Measurements from ENCODE around the gene IER2.
"Not testable (repeated sequence)": the region's sequence is repeated elsewhere in the genome, so short reads cannot be mapped to it uniquely, and the experiment has no call there.

Gene IER2

DNA sequence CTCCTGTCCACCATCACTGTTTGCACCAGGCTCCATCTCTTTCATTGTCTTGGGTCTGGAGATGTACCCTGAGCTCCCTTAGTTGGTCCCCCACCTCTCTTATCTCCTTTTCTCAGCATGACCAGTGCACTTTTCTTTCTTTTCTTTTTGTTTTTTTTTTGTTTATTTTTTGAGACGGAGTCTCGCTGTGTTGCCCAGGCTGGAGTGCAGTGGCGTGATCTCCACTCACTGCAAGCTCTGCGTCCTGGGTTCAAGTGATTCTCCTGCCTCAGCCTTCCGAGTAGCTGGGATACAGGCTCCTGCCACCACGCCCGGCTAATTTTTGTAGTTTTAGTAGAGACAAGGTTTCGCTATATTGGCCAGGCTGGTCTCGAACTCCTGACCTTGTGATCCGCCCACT, 28.1 kb downstream of the IER2 start:
- H3K79me2 ChIP-seq (ENCODE audit: control insufficient read depth, insufficient read depth, low read length, poor library complexity); H3K79me1 ChIP-seq (ENCODE audit: low read length); H3K4me2 ChIP-seq (ENCODE audit: low read length); H2AK5ac ChIP-seq (ENCODE audit: low read length); H3K14ac ChIP-seq (ENCODE audit: low read length); H2BK5ac ChIP-seq (ENCODE audit: low read depth, low read length, poor library complexity); H3K18ac ChIP-seq (ENCODE audit: low read length); H3K4ac ChIP-seq (ENCODE audit: low read depth, low read length); H4K91ac ChIP-seq (ENCODE audit: low read depth, low read length); H3K4me3 ChIP-seq (ENCODE audit: low read depth, low read length); H3K27ac ChIP-seq (ENCODE audit: low read depth, low read length); H4K8ac ChIP-seq (ENCODE audit: low read depth, low read length); H3K9ac ChIP-seq (ENCODE audit: low read length); H3K36me3 ChIP-seq (ENCODE audit: control insufficient read depth in 1 of 2, insufficient read depth in 2 of 2, low read length in 2 of 2); H3K23ac ChIP-seq (ENCODE audit: low read length); H2BK12ac ChIP-seq (ENCODE audit: low read length); DNase-seq; H2AFZ ChIP-seq (ENCODE audit: insufficient read depth, low read length, poor library complexity); H3K27me3 ChIP-seq (ENCODE audit: insufficient read depth, low read length); H3K9me3 ChIP-seq (ENCODE audit: insufficient read depth, low read depth, low read length); H2BK120ac ChIP-seq (ENCODE audit: insufficient read depth, low read length, poor library complexity); H4K12ac ChIP-seq (ENCODE audit: low read depth, low read length); H3K4me1 ChIP-seq (ENCODE audit: control insufficient read depth in 1 of 2, insufficient read depth in 2 of 2, low read length in 2 of 2): not testable (repeated sequence)
- no CpG with 5 or more reads among the region's 10 CpGs for WGBS (ENCODE audit: extremely low coverage, insufficient coverage, insufficient read length)

DNA sequence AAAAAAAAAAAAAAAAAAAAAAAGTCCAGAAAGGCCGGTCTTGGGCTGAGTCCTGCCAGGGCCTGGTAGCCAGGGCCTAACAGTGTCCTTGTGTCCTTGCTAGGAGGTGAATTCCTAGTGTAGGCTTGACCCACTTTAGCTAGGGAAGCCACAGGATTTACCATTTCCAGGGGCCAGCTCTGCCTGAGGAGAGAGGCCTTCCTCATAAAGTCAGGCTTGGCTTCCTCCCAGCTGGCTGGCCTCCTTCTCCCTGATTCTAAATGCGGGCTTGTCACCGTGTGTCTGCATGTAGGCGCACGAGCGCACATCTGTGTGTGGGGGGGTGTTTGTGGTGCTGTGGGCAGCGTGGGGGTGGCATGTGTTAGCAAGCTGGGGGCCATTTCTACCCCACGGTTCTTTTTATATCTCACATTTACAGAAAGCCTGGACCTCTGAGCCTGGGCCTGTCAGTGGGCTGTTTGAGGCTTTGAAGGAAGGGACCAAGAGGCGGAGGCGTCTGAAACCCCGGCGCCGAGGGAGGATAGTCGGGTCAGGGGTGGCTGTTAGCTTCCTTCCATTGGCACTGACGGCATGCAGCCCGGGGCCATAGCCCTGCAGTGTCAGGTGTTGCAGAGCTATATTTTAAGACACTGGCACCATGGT, 31.7 kb downstream of the IER2 start:
- Histone ChIP-seq H3K23ac (ENCODE audit: low read length) (no peak overlapping the region), H2BK5ac (ENCODE audit: low read depth, low read length, poor library complexity) (no peak overlapping the region), H3K18ac (ENCODE audit: low read length) (no peak overlapping the region), H3K27ac (ENCODE audit: low read depth, low read length) (no peak overlapping the region), H3K9me3 (ENCODE audit: insufficient read depth, low read depth, low read length) (no peaks in the 10 kb centered on the region), H3K4me2 (ENCODE audit: low read length) (no peak overlapping the region), H2BK12ac (ENCODE audit: low read length) (no peak overlapping the region), H3K27me3 (ENCODE audit: insufficient read depth, low read length) (no peaks in the 10 kb centered on the region), H4K12ac (ENCODE audit: low read depth, low read length) (no peak overlapping the region), H3K14ac (ENCODE audit: low read length) (no peak overlapping the region), H4K91ac (ENCODE audit: low read depth, low read length) (peak overlapping the region; percentile 26), H3K4me3 (ENCODE audit: low read depth, low read length) (no peak overlapping the region), H4K8ac (ENCODE audit: low read depth, low read length) (no peak overlapping the region), H2BK120ac (ENCODE audit: insufficient read depth, low read length, poor library complexity) (no peak overlapping the region), H3K4ac (ENCODE audit: low read depth, low read length) (no peak overlapping the region), H3K79me2 (ENCODE audit: control insufficient read depth, insufficient read depth, low read length, poor library complexity) (no peaks in the 10 kb centered on the region), H3K79me1 (ENCODE audit: low read length) (no peaks in the 10 kb centered on the region), H3K36me3 (ENCODE audit: control insufficient read depth in 1 of 2, insufficient read depth in 2 of 2, low read length in 2 of 2) (no peaks in the 10 kb centered on the region), H3K9ac (ENCODE audit: low read length) (no peak overlapping the region), H2AK5ac (ENCODE audit: low read length) (no peak overlapping the region), H2AFZ (ENCODE audit: insufficient read depth, low read length, poor library complexity) (no peak overlapping the region), H3K4me1 (ENCODE audit: control insufficient read depth in 1 of 2, insufficient read depth in 2 of 2, low read length in 2 of 2) (no peaks in the 10 kb centered on the region)
- no peak for DNase-seq
- WGBS (ENCODE audit: extremely low coverage, insufficient coverage, insufficient read length) = no CpG with 5 or more reads among the region's 16 CpGs

DNA sequence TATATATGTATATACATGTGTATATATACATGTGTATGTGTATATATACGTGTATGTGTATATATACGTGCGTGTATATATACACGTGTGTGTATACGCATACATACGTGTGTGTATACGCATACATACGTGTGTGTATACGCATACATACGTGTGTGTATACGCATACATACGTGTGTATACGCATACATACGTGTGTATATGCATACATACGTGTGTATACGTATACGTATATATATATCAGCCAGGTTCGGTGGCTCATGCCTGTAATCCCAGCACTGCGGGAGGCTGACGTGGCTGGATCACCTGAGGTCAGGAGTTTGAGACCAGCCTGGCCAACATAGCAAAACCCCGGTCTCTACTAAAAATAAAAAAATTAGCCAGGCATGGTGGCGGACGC, 34.7 kb downstream of the IER2 start:
- H2AFZ ChIP-seq (ENCODE audit: insufficient read depth, low read length, poor library complexity); H4K12ac ChIP-seq (ENCODE audit: low read depth, low read length); H3K9me3 ChIP-seq (ENCODE audit: insufficient read depth, low read depth, low read length); H3K36me3 ChIP-seq (ENCODE audit: control insufficient read depth in 1 of 2, insufficient read depth in 2 of 2, low read length in 2 of 2); H4K91ac ChIP-seq (ENCODE audit: low read depth, low read length); H3K79me2 ChIP-seq (ENCODE audit: control insufficient read depth, insufficient read depth, low read length, poor library complexity); H3K18ac ChIP-seq (ENCODE audit: low read length); H3K27ac ChIP-seq (ENCODE audit: low read depth, low read length); H3K4me1 ChIP-seq (ENCODE audit: control insufficient read depth in 1 of 2, insufficient read depth in 2 of 2, low read length in 2 of 2); DNase-seq; H4K8ac ChIP-seq (ENCODE audit: low read depth, low read length); H2BK120ac ChIP-seq (ENCODE audit: insufficient read depth, low read length, poor library complexity); H3K27me3 ChIP-seq (ENCODE audit: insufficient read depth, low read length); H2BK5ac ChIP-seq (ENCODE audit: low read depth, low read length, poor library complexity); H2AK5ac ChIP-seq (ENCODE audit: low read length); H3K4me2 ChIP-seq (ENCODE audit: low read length); H3K4me3 ChIP-seq (ENCODE audit: low read depth, low read length); H3K4ac ChIP-seq (ENCODE audit: low read depth, low read length); H3K14ac ChIP-seq (ENCODE audit: low read length); H3K23ac ChIP-seq (ENCODE audit: low read length); H3K79me1 ChIP-seq (ENCODE audit: low read length); H2BK12ac ChIP-seq (ENCODE audit: low read length); H3K9ac ChIP-seq (ENCODE audit: low read length): not testable (repeated sequence)
- WGBS (ENCODE audit: extremely low coverage, insufficient coverage, insufficient read length) = no CpG with 5 or more reads among the region's 23 CpGs

DNA sequence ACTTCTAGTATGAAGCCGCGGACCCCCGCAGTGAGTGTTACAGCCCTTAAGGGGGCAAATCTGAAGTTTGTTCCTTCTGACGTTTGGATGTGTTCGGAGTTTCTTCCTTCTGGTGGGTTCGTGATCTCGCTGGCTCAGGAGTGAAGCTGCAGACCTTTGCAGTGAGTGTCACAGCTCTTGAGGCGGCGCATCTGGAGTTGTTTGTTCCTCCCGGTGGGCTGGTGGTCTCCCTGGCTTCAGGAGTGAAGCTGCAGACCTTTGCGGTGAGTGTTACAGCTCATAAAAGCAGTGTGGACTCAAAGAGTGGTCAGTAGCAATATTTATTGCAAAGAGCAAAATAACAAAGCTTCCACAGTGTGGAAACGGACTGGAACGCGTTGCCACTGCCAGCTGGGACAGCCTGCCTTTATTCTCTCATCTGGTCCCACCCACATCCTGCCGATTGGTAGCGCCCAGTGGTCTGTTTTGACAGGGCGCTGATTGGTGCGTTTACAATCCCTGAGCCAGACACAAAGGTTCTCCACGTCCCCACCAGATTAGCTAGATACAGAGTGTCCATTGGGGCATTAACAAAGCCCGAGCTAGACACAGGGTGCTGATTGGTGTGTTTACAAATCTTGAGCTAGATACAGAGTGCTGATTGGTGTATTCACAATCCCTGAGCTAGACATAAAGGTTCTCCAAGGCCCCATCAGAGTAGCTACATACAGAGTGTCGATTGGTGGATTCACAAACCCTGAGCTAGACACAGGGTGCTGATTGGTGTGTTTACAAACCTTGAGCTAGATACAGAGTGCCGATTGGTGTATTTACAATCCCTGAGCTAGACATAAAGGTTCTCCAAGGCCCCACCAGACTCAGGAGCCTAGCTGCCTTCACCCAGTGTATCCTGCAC, 35.8 kb downstream of the IER2 start:
- no CpG with 5 or more reads among the region's 22 CpGs for WGBS (ENCODE audit: extremely low coverage, insufficient coverage, insufficient read length)
- H3K9me3 ChIP-seq (ENCODE audit: insufficient read depth, low read depth, low read length); H3K4me2 ChIP-seq (ENCODE audit: low read length); H2BK12ac ChIP-seq (ENCODE audit: low read length); H2AFZ ChIP-seq (ENCODE audit: insufficient read depth, low read length, poor library complexity); DNase-seq; H3K18ac ChIP-seq (ENCODE audit: low read length); H3K79me2 ChIP-seq (ENCODE audit: control insufficient read depth, insufficient read depth, low read length, poor library complexity); H3K14ac ChIP-seq (ENCODE audit: low read length); H4K91ac ChIP-seq (ENCODE audit: low read depth, low read length); H3K27ac ChIP-seq (ENCODE audit: low read depth, low read length); H4K12ac ChIP-seq (ENCODE audit: low read depth, low read length); H3K79me1 ChIP-seq (ENCODE audit: low read length); H3K36me3 ChIP-seq (ENCODE audit: control insufficient read depth in 1 of 2, insufficient read depth in 2 of 2, low read length in 2 of 2); H3K4ac ChIP-seq (ENCODE audit: low read depth, low read length); H3K23ac ChIP-seq (ENCODE audit: low read length); H2AK5ac ChIP-seq (ENCODE audit: low read length); H3K4me1 ChIP-seq (ENCODE audit: control insufficient read depth in 1 of 2, insufficient read depth in 2 of 2, low read length in 2 of 2); H3K27me3 ChIP-seq (ENCODE audit: insufficient read depth, low read length); H4K8ac ChIP-seq (ENCODE audit: low read depth, low read length); H3K9ac ChIP-seq (ENCODE audit: low read length); H3K4me3 ChIP-seq (ENCODE audit: low read depth, low read length); H2BK5ac ChIP-seq (ENCODE audit: low read depth, low read length, poor library complexity): not testable (repeated sequence)
- peak overlapping the region; percentile 16 for H2BK120ac ChIP-seq (ENCODE audit: insufficient read depth, low read length, poor library complexity)

All from trophoblast cell (in vitro differentiated cells and primary cell).